Transverse colon (tissue), 4 donors: Measurements from ENCODE around the gene TAS2R43. TPM values are rescaled to one million over a fixed set of nuclear protein-coding genes. Genes with fewer than 3 reads are reported as not detected.
"Not testable (repeated sequence)": the region's sequence is repeated elsewhere in the genome, so short reads cannot be mapped to it uniquely, and the experiment has no call there.

Experiments used
- DNase-seq: peaks from one replicate; pipeline ENCODE4 v3.0.0-alpha.2; 2019
- H3K27ac ChIP-seq, 4 donors: fragments of 200-600 bp; sonication (generic); 2 replicates each; pipeline ENCODE4 v1.5.1; 2016 to 2018; ENCODE audit warnings: inconsistent platforms in 4 of 4
- H3K27me3 ChIP-seq: fragments of 200-600 bp; sonication (generic); 2 replicates; pipeline ENCODE4 v1.5.1; 2017; ENCODE audit warnings: inconsistent platforms
- H3K36me3 ChIP-seq, 4 donors: fragments of 200-600 bp; sonication (generic); 2 replicates each; pipeline ENCODE4 v1.5.1; 2017 to 2019; ENCODE audit warnings: inconsistent platforms in 4 of 4
- H3K4me1 ChIP-seq, 4 donors: fragments of 200-600 bp; sonication (generic); 2 replicates each; pipeline ENCODE4 v1.5.1; 2017 to 2020; ENCODE audit warnings: inconsistent platforms in 4 of 4
- H3K4me3 ChIP-seq, 4 donors: fragments of 200-600 bp; sonication (generic); 1 replicate in 1 of 4; 2 replicates in 3 of 4; pipeline versions ENCODE4 v1.5.1 to v1.6.1; 2017 to 2019; ENCODE audit warnings: inconsistent platforms in 4 of 4
- H3K9me3 ChIP-seq, 2 donors: fragments of 200-600 bp; sonication (generic); 2 replicates each; pipeline ENCODE4 v1.5.1; 2017 to 2019; ENCODE audit warnings: inconsistent platforms in 2 of 2
- CTCF ChIP-seq, 5 experiments: fragments of 200-600 bp in 3 of 5; fragments of 450-650 bp in 2 of 5; sonication (generic) in 3 of 5; IDR thresholded peaks; 1 replicate in 2 of 5; 2 replicates in 3 of 5; pipeline ENCODE4 v1.5.1; 2016 to 2017; ENCODE audit warnings: antibody characterized with exemption in 5 of 5, inconsistent platforms in 3 of 5, mild to moderate bottlenecking in 2 of 5, moderate library complexity in 1 of 5
- EP300 ChIP-seq: sonication (generic); formaldehyde crosslinking; IDR thresholded peaks from one replicate; pipeline ENCODE4 v1.6.1; 2017; ENCODE audit warnings: antibody characterized with exemption, low read depth
- POLR2A ChIP-seq: fragments of 450-650 bp; IDR thresholded peaks from one replicate; pipeline ENCODE4 v1.6.1; 2016; ENCODE audit warnings: antibody characterized with exemption, mild to moderate bottlenecking, moderate library complexity
- POLR2AphosphoS5 ChIP-seq, 3 donors: sonication (generic); formaldehyde crosslinking; IDR thresholded peaks; one replicate each; pipeline ENCODE4 v1.6.1; 2016; ENCODE audit warnings: antibody characterized with exemption in 3 of 3
- WGBS, 2 donors: methylation state at CpG; one replicate each; pipeline ENCODE4 v1.1.5; 2018; ENCODE audit warnings: low coverage in 1 of 2; 5-methylcytosine and 5-hydroxymethylcytosine counted together
- in situ Hi-C, 4 donors: fragments of 200-750 bp; cut with MboI; loops; one replicate each; pipeline versions ENCODE4 v1.15.0 to v1.15.1; 2017; ENCODE audit warnings: low sequenced_read_pairs in 3 of 4, low pct_ligation_motif_present in 1 of 4, low pct_unique_long_range_greater_than_20kb in 1 of 4
- intact Hi-C: fragments of 100-400 bp; cut with DNase I; formaldehyde crosslinking; loops from one replicate; pipeline ENCODE4 v1.15.1; 2023; ENCODE audit warnings: low total_unique reads
- total RNA-seq, 4 donors: library from RNA; depleted of rRNA; stranded (reverse); fragments of >200 nt; gene quantifications; one replicate each; pipeline ENCODE4 v1.1.0, GENCODE V29; 2016

Gene TAS2R43
- total RNA-seq, 4 donors from 2014 or later, result 2.5 to 5.6 (median 5.1) TPM; not detected in 1

- intact Hi-C loops (no loop called here), in situ Hi-C loops (no loop called here)
- no peaks in the 10 kb centered on the region for H3K4me1 ChIP-seq
- no peak overlapping the region for H3K4me3 ChIP-seq
- no peak overlapping the region for H3K27ac ChIP-seq
- TF ChIP-seq CTCF (IDR thresholded peaks at IDR 0.05) (no peak), EP300 (no peak), POLR2AphosphoS5 (IDR thresholded peaks at IDR 0.05) (no peak), POLR2A (no peak)
- peaks cover 0 to 15% of the 10 kb centered on the region in 2 donors for H3K9me3 ChIP-seq
- no peak for DNase-seq
- no peaks in the 10 kb centered on the region for H3K27me3 ChIP-seq
- 75 to 100% methylated on average over 1 to 2 of the region's 2 CpGs for WGBS, 2 donors
- peaks cover 0 to 10% (median 0%) of the 10 kb centered on the region in 4 donors for H3K36me3 ChIP-seq
Observed at GRCh38 chr12:11108862-11109261, 16.7 kb upstream of the TAS2R43 start.

GRCh38 chr12:11107719-11108118 is 15.6 kb upstream of the TAS2R43 start:
- no peak overlapping the region for H3K27ac ChIP-seq
- TF ChIP-seq CTCF (IDR thresholded peaks at IDR 0.05) (no peak), POLR2A (no peak), POLR2AphosphoS5 (IDR thresholded peaks at IDR 0.05) (no peak), EP300 (no peak)
- no peaks in the 10 kb centered on the region for H3K4me1 ChIP-seq
- in situ Hi-C loops, result no loop called here
- 96 to 100% methylated on average over 1 of the region's 1 CpG for WGBS, 2 donors
- peaks cover 0 to 10% (median 0%) of the 10 kb centered on the region in 4 donors for H3K36me3 ChIP-seq
- intact Hi-C loops, result no loop called here
- H3K9me3 ChIP-seq, result peaks cover 0 to 21% of the 10 kb centered on the region in 2 donors
- no peak for DNase-seq
- no peak overlapping the region for H3K4me3 ChIP-seq
- H3K27me3 ChIP-seq, result no peaks in the 10 kb centered on the region

- in situ Hi-C loops (no loop called here), intact Hi-C loops (no loop called here)
- 93 to 95% methylated on average over 2 of the region's 2 CpGs for WGBS, 2 donors
- Histone ChIP-seq H3K27ac (no peak overlapping the region), H3K4me1 (no peaks in the 10 kb centered on the region), H3K36me3 (peaks cover 0 to 10% (median 0%) of the 10 kb centered on the region in 4 donors), H3K27me3 (no peaks in the 10 kb centered on the region), H3K4me3 (no peak overlapping the region), H3K9me3 (peaks cover 0 to 12% of the 10 kb centered on the region in 2 donors)
- no peak for DNase-seq
- TF ChIP-seq POLR2A, result no peak
- TF ChIP-seq CTCF (IDR thresholded peaks at IDR 0.05), result no peak
- TF ChIP-seq POLR2AphosphoS5 (IDR thresholded peaks at IDR 0.05), result no peak
- TF ChIP-seq EP300, result no peak
Observed at GRCh38 chr12:11106288-11106687, 14.2 kb upstream of the TAS2R43 start.

- in situ Hi-C loops (no loop called here), intact Hi-C loops (no loop called here)
- Histone ChIP-seq H3K4me3 (no peak overlapping the region), H3K4me1 (no peaks in the 10 kb centered on the region), H3K27me3 (no peaks in the 10 kb centered on the region), H3K36me3 (peaks cover 0 to 10% (median 0%) of the 10 kb centered on the region in 4 donors), H3K27ac (no peak overlapping the region), H3K9me3 (peaks cover 0 to 8% of the 10 kb centered on the region in 2 donors)
- TF ChIP-seq CTCF (IDR thresholded peaks at IDR 0.05), result no peak
- TF ChIP-seq POLR2AphosphoS5 (IDR thresholded peaks at IDR 0.05), result no peak
- TF ChIP-seq POLR2A, result no peak
- no peak for TF ChIP-seq EP300
- 56 to 59% methylated on average over 2 of the region's 2 CpGs for WGBS, 2 donors
- no peak for DNase-seq
Observed at GRCh38 chr12:11105546-11105945, 13.4 kb upstream of the TAS2R43 start.

- H3K9me3 ChIP-seq, H3K4me3 ChIP-seq, H3K4me1 ChIP-seq, intact Hi-C loops, H3K27ac ChIP-seq, H3K27me3 ChIP-seq, H3K36me3 ChIP-seq, DNase-seq: not testable (repeated sequence)
- in situ Hi-C loops, result loop anchor here in 1 of 4 donors (10.0 kb wide), 1 partner anchor 60 kb away; the partner anchor contains the start of gene TAS2R31
- WGBS, 2 donors, result no CpG with 5 or more reads among the region's 2 CpGs
Observed at GRCh38 chr12:11094910-11095309, 2.8 kb upstream of the TAS2R43 start.
